ENCODE measurements around the gene PSMA1.

DNA sequence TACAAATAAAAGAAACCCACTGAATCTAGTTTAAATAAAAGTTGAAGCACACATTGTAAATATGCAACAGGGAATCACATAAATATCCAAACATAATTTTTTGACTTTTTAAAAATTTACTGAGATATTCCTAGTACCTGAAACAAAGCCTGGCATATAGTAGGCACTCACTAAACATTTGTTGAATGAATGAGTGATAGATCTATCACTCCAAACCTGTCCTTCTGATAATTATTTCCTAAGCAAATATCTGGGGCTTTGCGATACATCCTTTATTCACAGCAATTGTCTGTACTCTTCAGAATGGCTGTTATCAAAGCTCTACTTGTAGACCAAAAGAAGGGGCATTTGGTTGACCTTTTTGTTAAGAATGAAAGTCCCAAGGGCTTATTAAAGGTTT, 2.6 kb upstream of the PSMA1 start:
- no peak for TF ChIP-seq CTCF (conservative IDR thresholded peaks at IDR 0.05; ENCODE audit: low read depth, low read length)
- TF ChIP-seq EZH2 (IDR thresholded peaks at IDR 0.05; ENCODE audit: low read length, unreplicated experiment) = no peak

Data from PC-3 (cell line).